GM18498 (cell line): Measurements from ENCODE around the gene NBPF12.
"Not testable (repeated sequence)": the region's sequence is repeated elsewhere in the genome, so short reads cannot be mapped to it uniquely, and the experiment has no call there.

Source experiments
- ATAC-seq: cut with Tn5 transposase; IDR thresholded peaks from one replicate; pipeline ENCODE4 v1.9.1; 2021; ENCODE audit warnings: mild to moderate bottlenecking, moderate library complexity; ENCODE audit not compliant: unreplicated experiment

The NBPF12 gene

DNA sequence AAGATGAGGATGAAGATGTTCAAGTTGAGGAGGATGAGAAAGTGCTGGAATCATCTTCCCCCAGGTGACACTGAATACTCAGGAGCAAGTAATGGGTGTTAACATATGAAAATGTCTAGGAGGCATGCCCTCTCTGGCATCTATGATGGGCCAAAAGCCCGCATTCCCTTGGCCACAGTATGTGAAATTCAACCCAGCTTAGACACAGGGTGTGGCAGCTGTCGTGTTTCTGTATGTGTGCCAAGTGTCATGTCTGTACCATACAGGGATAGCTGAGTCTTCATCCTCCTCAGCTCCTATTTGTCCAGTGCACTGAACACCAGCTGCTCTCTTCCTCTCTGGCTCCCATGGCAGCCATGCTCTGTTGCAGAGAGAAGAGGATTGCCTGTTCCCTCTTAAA is 32.5 kb downstream of the NBPF12 start:
- ATAC-seq = not testable (repeated sequence)

DNA sequence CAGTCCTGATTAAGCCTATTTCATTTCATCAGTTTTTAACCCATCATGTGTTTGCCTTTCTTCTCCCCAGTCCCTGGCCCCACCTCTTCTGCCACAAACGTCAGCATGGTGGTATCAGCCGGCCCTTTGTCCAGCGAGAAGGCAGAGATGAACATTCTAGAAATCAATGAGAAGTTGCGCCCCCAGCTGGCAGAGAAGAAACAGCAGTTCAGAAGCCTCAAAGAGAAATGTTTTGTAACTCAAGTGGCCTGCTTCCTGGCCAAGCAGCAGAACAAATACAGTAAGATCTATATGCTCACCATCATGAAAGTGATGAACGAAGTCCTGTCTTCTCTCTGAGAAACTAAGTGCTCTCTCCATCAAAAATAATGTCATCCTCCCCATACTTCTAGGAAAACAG is 34.6 kb downstream of the NBPF12 start:
- not testable (repeated sequence) for ATAC-seq

DNA sequence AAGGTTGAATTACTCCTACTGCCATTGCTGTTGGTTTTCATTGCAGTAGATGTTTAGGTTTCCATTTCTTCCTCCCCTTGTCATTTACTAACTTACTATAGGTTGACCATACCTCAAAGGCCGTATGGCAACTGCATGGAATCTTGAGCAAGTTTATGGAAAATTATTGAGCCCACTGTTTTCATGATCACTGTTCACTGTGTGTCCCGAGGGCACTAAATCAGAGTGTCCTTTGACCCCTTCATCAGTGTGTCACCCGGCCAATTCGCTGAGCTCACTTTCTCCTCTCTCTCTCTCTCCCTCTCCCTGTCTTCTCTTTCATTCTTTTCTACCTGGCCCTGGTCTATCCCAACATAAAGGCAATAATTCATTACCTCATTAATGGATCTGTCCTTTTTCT is 47.7 kb downstream of the NBPF12 start:
- not testable (repeated sequence) for ATAC-seq

DNA sequence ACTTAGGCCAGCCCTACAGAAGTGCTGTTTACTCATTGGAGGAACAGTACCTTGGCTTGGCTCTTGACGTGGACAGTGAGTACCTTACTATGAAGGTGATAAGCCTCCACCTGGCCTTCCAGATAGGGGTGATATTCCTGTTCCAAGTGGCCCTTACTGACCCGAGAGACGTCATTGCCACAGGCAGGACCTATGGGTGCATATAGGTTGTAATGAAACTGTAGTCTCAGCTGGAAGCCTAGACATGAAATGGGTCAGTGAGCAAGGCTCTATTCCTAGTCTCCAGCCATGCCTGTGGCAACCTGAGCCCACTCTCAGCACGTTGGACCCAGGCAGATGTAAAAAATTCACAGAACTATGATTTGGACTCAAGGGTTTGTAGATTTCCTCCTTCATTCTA is 48.3 kb downstream of the NBPF12 start:
- ATAC-seq = not testable (repeated sequence)

DNA sequence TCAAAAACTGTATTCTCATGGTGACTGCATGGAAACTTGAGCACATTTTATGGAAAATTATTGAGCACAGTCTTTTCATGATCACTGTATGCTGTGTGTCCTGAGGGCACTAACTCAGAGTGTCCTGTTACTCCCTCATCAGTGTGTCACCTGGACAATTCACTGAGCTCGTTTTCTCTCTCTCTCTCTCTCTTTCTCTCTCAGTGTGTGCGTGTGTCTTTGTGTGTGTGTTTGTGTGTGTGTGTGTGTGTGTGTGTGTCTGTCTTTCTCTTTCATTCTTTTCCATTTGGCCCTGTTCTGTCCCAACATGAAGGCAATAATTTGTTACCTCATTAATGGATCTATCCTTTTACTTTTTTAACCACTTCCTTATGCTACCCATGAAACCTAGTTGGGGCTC is 49.4 kb downstream of the NBPF12 start:
- ATAC-seq = not testable (repeated sequence)

DNA sequence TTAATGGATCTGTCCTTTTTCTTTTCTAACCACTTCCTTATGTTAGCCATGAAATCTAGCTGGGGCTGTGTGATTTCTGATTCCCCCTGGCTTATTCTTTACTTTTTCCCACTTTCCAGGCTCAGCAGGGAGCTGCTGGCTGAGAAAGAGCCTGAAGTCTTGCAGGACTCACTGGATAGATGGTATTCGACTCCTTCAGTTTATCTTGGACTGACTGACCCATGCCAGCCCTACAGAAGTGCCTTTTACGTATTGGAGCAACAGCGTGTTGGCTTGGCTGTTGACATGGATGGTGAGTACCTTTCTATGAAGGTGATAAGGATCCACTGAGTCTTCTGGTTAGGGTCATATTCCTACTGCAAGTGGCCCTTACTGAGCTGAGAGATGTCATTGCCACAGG is 51.3 kb downstream of the NBPF12 start:
- ATAC-seq = not testable (repeated sequence)

DNA sequence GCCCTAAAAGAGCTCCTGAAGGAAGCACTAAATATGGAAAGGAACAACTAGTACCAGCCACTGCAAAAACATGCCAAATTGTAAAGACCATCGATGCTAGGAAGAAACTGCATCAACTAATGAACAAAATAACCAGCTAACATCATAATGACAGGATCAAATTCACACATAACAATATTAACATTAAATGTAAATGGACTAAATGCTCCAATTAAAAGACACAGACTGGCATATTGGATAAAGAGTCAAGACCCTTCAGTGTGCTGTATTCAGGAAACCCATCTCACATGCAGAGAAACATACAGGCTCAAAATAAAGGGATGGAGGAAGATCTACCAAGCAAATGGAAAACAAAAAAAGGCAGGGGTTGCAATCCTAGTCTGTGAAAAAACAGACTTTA is 70.4 kb downstream of the NBPF12 start:
- not testable (repeated sequence) for ATAC-seq

DNA sequence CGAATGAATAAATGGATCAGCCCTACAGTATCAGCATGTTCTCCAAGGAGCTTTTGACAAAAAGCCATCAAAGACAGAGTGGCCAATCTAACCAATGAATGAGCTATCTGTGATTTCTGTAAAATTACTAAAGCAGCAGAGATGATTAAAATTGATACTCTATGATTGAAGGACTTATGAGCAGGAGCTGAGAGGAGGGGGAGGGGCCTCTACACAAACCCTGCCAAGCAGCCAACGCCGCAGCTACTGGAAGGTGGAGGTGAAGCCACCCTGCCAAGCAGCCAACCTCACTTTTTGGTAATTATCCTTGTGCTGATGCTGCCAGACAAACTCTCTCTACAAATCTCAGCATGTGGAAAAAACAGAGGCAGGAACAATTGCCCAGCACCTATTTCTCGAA is 88.9 kb downstream of the NBPF12 start:
- ATAC-seq = not testable (repeated sequence)

DNA sequence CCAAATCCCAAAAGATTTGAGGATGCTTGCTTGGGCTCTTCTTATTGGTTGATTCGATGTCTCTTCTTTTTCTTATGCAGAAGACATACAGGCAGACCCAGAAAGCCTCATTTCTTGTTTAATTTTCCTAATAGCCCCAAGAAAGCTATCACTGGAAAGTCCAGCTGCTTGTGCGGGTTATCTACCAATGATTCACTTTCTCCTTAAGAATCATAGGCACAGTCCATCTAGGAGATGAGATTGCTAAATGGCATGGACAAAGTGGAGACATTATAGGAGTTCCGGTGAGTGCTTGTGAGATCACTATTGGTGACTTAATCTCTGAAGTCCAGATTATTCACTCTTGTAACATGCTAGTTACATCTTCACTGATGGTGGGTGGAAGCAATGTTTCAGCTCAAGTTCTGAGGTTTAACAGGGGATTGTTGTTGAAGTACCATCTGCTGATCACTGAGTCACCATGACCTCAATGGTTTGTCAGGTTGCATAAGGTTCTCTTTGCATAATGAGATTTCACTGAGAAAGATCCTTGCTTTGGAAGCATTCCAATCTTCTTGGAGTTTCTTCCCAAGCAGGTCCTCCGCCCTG is 92.0 kb downstream of the NBPF12 start:
- not testable (repeated sequence) for ATAC-seq

DNA sequence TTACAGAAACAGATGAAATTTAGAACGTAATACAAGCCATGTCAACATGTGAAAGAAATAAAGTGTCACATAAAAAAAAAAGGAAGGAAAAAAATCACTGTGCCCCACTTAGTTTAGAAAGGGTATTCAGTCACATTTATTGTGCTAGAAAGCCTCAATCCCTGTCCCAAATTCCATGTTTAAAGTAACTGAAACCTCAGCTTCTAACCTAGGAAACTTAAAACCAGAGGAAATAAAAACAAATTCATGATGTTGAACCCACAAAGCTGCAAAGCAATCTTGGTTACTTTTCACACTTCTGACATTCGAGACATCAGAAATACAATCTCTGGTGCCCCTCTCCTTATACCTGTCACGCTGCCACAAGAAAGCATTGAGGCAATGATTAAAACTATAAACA is 101.8 kb downstream of the NBPF12 start:
- no peak for ATAC-seq

DNA sequence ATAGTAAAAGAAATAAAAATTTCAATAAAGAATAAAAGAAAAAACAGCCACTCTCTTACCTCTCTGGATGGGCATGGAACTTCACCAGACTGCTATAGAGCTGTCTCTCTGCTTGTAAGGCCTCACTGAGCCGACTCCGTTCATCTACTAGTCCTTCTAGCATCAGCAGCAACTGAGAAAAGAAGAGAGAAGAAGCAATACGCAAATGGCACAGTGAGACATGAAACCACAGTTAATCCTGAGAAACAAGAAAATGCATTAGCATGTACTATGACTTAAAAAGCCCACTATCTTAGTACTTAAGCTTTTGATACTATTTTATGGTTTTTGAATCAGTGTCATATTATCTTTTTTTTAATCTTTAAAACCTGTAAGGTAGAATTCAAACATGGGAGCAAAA is 104.8 kb downstream of the NBPF12 start:
- ATAC-seq = not testable (repeated sequence)

DNA sequence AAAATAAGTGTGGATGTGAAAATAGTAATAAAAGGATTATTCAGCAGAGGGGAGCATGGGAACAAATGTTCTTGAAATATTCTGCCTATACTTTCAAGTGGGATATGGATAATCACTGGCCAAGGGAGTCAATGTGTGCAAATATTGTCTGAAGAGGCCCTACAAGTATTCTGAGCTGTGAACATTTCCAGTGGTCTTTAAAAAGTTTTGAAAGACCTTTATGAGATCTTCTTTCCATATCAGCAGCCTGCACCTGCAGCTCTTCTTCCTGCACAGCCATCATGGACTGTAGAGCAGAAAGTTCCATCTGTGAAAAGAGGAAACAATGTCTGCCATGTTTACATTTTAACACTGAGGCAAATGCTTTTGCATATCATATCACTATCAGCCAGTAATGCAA is 106.4 kb downstream of the NBPF12 start:
- not testable (repeated sequence) for ATAC-seq
